OCI-LY7 (cell line): ENCODE measurements around the gene ZMPSTE24. TPM values are rescaled to one million over a fixed set of nuclear protein-coding genes. Genes with fewer than 3 reads are reported as not detected.

Source experiments
- BruUV-seq: library from RNA; stranded (reverse); fragments of 400-500 nt; replicated peaks from 2 replicates; lab custom pipeline; 2021; lab: Mats Ljungman, UMichigan
- CTCF ChIA-PET: fragments of 300-600 bp; sonication (Branson Sonifier 250); formaldehyde crosslinking; loops from one replicate; lab custom pipeline; 2022; ENCODE audit warnings: antibody characterized with exemption; ENCODE audit not compliant: unreplicated experiment; lab: Charles Lee
- POLR2A ChIA-PET: fragments of 300-600 bp; sonication (Branson Sonifier 250); formaldehyde crosslinking; loops from one replicate; lab custom pipeline; 2022; ENCODE audit warnings: antibody characterized with exemption; lab: Charles Lee
- DNase-seq: peaks from one replicate; pipeline ENCODE4 v3.0.0-alpha.2; 2015; ENCODE audit warnings: low spot score
- H2AFZ ChIP-seq: fragments of 200-600 bp; sonication (generic), shearing (Covaris generic); 2 replicates; pipeline ENCODE4 v1.6.1; 2014; ENCODE audit warnings: mild to moderate bottlenecking, antibody characterized with exemption, low read length, moderate library complexity
- H3K27ac ChIP-seq: fragments of 200-600 bp; sonication (generic); 2 replicates; pipeline ENCODE4 v1.5.1; 2014; ENCODE audit warnings: mixed run types, low read depth, mild to moderate bottlenecking, moderate library complexity, low read length, inconsistent platforms; ENCODE audit not compliant: poor library complexity, severe bottlenecking
- H3K36me3 ChIP-seq: fragments of 200-600 bp; sonication (generic); 2 replicates; pipeline ENCODE4 v1.6.1; 2014; ENCODE audit warnings: mild to moderate bottlenecking, antibody characterized with exemption, low read length, moderate library complexity, mixed read lengths; ENCODE audit not compliant: insufficient read depth
- H3K4me1 ChIP-seq: fragments of 200-600 bp; sonication (generic); 2 replicates; pipeline ENCODE4 v1.5.1; 2014; ENCODE audit warnings: mild to moderate bottlenecking, low read length; ENCODE audit not compliant: insufficient read depth, poor library complexity, severe bottlenecking
- H3K4me2 ChIP-seq: fragments of 200-600 bp; sonication (generic); 2 replicates; pipeline ENCODE4 v1.6.1; 2014; ENCODE audit warnings: mild to moderate bottlenecking, low read length
- H3K4me3 ChIP-seq: fragments of 200-600 bp; sonication (generic); 2 replicates; pipeline ENCODE4 v1.5.1; 2014; ENCODE audit warnings: mild to moderate bottlenecking, low read depth, low read length; ENCODE audit not compliant: poor library complexity, severe bottlenecking
- H3K79me2 ChIP-seq: fragments of 200-600 bp; sonication (generic); 2 replicates; pipeline ENCODE4 v1.6.1; 2016; ENCODE audit warnings: low read depth, mild to moderate bottlenecking, low read length, moderate library complexity, mixed read lengths; ENCODE audit not compliant: insufficient read depth
- H3K9me2 ChIP-seq: fragments of 200-600 bp; sonication (generic); 2 replicates; pipeline ENCODE4 v1.6.1; 2016; ENCODE audit warnings: mild to moderate bottlenecking, low read length, mixed read lengths; ENCODE audit not compliant: insufficient read depth
- H3K9me3 ChIP-seq: fragments of 200-600 bp; sonication (generic); 2 replicates; pipeline ENCODE4 v1.6.1; 2014; ENCODE audit warnings: mild to moderate bottlenecking, mixed run types, low read length, mixed read lengths
- H4K20me1 ChIP-seq: fragments of 200-600 bp; sonication (generic); 2 replicates; pipeline ENCODE4 v1.6.1; 2014; ENCODE audit warnings: mild to moderate bottlenecking, antibody characterized with exemption, low read length, moderate library complexity, mixed read lengths; ENCODE audit not compliant: insufficient read depth
- EZH2phosphoT487 ChIP-seq: fragments of 200-600 bp; sonication (generic); IDR thresholded peaks from 2 replicates; pipeline ENCODE4 v1.6.1; 2018; ENCODE audit warnings: low read depth, borderline replicate concordance, mild to moderate bottlenecking, mixed run types, antibody characterized with exemption, low read length, moderate library complexity, mixed read lengths
- intact Hi-C: fragments of 100-400 bp; cut with micrococcal nuclease; formaldehyde crosslinking; loops from one replicate; pipeline ENCODE4 v1.10.0; 2022; ENCODE audit not compliant: unreplicated experiment
- total RNA-seq, 2 experiments: library from RNA; depleted of rRNA in 1 of 2; stranded (reverse); fragments of >200 nt in 1 of 2; shearing (Covaris generic) in 1 of 2; gene quantifications; 2 replicates each; pipeline ENCODE4 v1.2.3, GENCODE V29; 2014 to 2022
- TF ChIP-seq, protein P1 (sequence below): fragments of 200-600 bp; sonication (generic); conservative IDR thresholded peaks from 2 replicates; pipeline ENCODE4 v1.5.1; 2014; ENCODE audit warnings: mild to moderate bottlenecking, antibody characterized with exemption, low read length, moderate library complexity, mixed read lengths

The ZMPSTE24 gene
- total RNA-seq, 2 experiments from 2014 or later: 15.8 to 24.3 TPM

DNA sequence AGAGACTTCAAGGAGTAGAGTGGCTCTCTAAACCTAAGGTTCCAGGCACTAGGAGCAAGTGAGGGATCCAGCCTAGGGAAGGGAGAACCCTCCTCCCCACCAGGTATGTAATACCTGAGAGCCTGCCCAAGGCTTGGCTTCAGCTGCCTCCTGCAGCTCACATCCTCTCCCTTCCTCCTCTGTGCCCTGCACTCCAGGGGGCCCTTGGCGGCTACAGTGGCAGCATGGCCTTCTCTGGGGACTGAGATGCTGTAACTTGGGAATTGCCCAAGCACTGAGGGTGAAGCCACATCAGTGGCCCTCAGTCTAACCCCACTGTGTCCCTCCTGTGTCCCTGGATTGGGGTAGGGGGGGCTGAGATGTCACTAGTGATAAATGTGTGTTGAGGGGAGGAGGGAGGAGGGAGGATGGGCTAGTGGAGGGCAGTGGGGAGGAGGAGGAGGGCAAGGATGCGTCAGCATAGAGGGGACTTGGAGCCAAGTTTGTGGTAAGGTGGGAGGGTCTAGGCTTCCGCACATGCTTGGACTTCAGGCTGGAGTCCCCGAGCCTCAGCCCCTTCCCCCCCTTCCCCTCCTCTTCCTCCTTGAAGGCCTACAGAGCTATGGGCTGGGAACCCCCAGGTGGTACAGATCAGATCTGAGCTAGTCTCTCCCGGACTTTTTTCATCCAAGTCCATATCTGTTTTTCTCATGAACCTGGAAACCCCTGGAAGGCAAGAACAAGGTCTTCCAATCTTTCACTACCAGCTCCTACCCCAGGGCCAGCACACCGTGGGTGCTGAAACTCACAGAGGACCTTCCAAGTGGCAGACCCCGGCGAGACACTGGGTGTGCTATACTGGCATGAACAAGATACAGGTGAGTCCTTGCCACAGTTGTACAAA lies 41.6 kb downstream of the ZMPSTE24 start:
- Histone ChIP-seq H3K36me3 (peaks cover 4% of the 10 kb centered on the region; the same call in 1 of the 2 replicates), H2AFZ (no peak overlapping the region), H3K9me2 (no peaks in the 10 kb centered on the region), H3K4me3 (no peak overlapping the region), H3K4me1 (no peaks in the 10 kb centered on the region), H3K9me3 (no peaks in the 10 kb centered on the region), H3K27ac (no peak overlapping the region), H3K79me2 (no peaks in the 10 kb centered on the region), H3K4me2 (no peak overlapping the region), H4K20me1 (no peaks in the 10 kb centered on the region)
- DNase-seq: no peak
- POLR2A ChIA-PET: interaction anchor here (0.7 kb wide), 1 partner anchor 895 kb away, joined by 3 read pairs; no protein-coding TSS in a partner anchor
- BruUV-seq: no TSS peak
- TF ChIP-seq, protein P1, sequence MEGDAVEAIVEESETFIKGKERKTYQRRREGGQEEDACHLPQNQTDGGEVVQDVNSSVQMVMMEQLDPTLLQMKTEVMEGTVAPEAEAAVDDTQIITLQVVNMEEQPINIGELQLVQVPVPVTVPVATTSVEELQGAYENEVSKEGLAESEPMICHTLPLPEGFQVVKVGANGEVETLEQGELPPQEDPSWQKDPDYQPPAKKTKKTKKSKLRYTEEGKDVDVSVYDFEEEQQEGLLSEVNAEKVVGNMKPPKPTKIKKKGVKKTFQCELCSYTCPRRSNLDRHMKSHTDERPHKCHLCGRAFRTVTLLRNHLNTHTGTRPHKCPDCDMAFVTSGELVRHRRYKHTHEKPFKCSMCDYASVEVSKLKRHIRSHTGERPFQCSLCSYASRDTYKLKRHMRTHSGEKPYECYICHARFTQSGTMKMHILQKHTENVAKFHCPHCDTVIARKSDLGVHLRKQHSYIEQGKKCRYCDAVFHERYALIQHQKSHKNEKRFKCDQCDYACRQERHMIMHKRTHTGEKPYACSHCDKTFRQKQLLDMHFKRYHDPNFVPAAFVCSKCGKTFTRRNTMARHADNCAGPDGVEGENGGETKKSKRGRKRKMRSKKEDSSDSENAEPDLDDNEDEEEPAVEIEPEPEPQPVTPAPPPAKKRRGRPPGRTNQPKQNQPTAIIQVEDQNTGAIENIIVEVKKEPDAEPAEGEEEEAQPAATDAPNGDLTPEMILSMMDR: no peak
- TF ChIP-seq EZH2phosphoT487: no peak
- intact Hi-C loops: no loop called here
- CTCF ChIA-PET: interaction anchor here (0.6 kb wide), 2 partner anchors 42 to 191 kb away, joined by 5 read pairs; no protein-coding TSS in a partner anchor

DNA sequence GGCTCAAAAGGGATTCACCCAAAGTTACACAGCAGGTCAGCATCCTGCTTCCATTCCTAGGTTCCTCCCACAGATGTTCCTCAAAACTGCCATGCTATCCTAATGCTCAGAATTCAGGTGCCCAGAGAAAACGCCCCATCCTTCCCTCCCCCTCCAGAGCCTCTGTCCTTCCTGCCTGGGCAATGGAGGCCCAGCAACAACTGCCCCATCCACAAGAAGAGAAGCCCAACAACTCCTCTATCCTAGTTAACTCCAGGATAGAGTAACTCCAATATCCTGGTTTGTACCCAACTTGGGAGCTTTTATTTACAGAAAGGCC lies 42.2 kb downstream of the ZMPSTE24 start:
- BruUV-seq: no TSS peak

More for the DNA sequence above, 42.2 kb downstream of the ZMPSTE24 start:
- H2AFZ ChIP-seq: no peak overlapping the region
- no peak for DNase-seq
- TF ChIP-seq, protein P1: no peak
- no peak for TF ChIP-seq EZH2phosphoT487
- H3K36me3 ChIP-seq: no peaks in the 10 kb centered on the region
- no peaks in the 10 kb centered on the region for H3K4me1 ChIP-seq
- CTCF ChIA-PET: interaction anchor here (0.6 kb wide), 2 partner anchors 43 to 192 kb away, joined by 5 read pairs; no protein-coding TSS in a partner anchor
- H3K79me2 ChIP-seq: no peaks in the 10 kb centered on the region
- POLR2A ChIA-PET: interaction anchor here (0.7 kb wide), 1 partner anchor 895 kb away, joined by 3 read pairs; no protein-coding TSS in a partner anchor
- no peaks in the 10 kb centered on the region for H3K9me2 ChIP-seq
- H3K27ac ChIP-seq: no peak overlapping the region
- H3K4me2 ChIP-seq: no peak overlapping the region
- intact Hi-C loops: no loop called here
- H3K9me3 ChIP-seq: no peaks in the 10 kb centered on the region
- no peak overlapping the region for H3K4me3 ChIP-seq
- H4K20me1 ChIP-seq: no peaks in the 10 kb centered on the region
